GM20431 (cell line): ENCODE results near the gene DRICH1.
"Not testable (repeated sequence)": the region's sequence is repeated elsewhere in the genome, so short reads cannot be mapped to it uniquely, and the experiment has no call there.

Source experiments
- in situ Hi-C: fragments of 300-500 bp; cut with MseI, MboI; formaldehyde crosslinking; loops from one replicate; pipeline ENCODE4 v1.15.0; 2020; ENCODE audit warnings: low sequenced_read_pairs; ENCODE audit not compliant: unreplicated experiment

The DRICH1 gene

DNA sequence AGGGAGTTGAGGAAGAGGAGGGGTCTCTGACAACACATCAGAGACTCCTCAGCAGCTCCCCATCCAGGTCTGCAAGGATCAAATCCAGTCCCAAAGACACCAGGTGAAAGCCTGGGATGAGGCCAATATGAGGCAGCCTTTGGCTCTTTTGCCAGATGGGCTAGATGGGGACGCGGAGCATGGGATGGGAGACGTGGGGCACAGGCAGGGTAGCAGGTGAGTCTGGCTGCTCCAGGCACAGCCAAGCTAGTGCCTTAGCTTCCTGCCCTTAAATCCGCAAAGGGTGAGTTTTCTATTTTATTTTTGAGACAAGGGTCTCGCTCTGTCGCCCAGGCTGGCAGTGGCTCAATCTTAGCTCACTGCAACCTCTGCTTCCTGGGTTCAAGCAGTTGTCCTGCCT, 19.6 kb upstream of the DRICH1 start:
- in situ Hi-C loops, result no loop called here

DNA sequence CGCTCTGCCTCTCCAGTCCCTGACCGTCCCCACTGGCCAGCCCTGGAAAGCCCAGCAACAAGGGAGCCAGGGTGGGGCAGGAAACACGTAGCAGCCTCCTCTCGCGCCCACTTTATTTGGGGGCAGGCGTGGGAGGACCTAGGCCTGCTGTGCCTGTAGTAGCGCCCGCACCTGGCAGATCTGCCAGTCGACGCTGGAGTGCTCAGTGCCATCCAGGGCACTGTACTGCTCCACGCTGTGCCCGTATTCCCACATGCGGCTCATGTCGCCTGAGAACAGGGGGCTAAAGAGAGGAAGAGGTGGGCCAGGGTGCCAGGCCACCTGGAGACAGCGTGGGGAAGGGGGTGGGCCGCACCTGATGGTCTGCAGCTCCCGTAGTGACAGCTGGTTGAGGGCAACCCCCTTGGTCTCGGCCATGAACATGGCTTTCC, 17.0 kb upstream of the DRICH1 start:
- in situ Hi-C loops, result no loop called here

DNA sequence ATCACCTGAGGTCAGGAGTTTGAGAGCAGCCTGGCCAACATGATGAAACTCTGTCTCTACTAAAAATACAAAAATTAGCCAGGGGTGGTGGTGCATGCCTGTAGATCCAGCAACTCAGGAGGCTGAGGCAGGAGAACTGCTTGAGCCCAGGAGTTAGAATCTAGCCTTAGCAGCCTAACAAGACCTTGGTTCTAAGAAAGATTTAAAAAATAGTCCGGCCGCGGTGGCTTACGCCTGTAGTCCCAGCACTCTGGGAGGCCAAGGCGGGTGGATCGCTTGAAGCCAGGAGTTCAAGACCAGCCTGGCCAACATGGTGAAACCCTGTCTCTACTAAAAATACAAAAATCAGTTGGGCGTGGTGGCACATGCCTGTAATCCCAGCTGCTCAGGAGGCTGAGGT, 14.4 kb upstream of the DRICH1 start:
- in situ Hi-C loops, result not testable (repeated sequence)

DNA sequence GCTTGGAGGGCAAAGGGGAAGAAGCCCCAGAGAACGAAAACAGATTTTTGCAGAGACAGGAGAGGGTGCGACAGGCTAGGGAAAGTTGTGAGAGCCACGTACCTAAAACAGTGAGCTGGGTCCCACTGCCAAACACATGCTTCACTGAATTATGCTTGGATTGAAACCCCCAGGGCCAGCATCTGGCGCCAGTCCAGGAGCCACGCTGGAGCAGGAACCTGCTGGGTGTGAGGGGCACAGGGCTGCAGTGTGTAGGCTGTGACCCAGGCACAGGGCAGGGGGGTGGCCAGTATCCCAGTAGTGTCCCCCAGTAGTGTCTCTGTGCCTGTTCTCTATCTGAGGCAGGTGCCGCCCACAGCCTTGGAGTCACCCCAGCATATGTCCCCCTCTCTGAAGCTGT, 8.1 kb upstream of the DRICH1 start:
- in situ Hi-C loops, result not testable (repeated sequence)

DNA sequence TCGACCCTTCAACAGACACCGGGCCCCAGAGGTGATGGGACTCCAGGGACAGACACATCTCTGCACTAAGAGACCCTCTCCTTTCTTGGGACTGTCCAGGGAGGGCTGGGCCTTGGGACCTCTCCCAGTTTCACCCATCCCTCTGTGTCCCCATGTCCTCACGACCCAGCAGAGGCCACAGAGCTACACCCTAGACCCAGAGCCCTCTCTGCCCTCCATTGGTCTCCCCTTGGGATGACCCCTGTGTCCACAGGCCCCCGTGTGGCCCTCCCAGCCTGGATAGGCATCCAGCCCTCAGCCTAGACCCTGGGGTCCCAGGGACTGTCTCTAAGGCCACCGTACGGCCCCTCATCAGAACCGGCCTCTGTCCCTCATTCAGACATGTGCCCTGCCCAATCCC, 7.5 kb upstream of the DRICH1 start:
- in situ Hi-C loops, result no loop called here

DNA sequence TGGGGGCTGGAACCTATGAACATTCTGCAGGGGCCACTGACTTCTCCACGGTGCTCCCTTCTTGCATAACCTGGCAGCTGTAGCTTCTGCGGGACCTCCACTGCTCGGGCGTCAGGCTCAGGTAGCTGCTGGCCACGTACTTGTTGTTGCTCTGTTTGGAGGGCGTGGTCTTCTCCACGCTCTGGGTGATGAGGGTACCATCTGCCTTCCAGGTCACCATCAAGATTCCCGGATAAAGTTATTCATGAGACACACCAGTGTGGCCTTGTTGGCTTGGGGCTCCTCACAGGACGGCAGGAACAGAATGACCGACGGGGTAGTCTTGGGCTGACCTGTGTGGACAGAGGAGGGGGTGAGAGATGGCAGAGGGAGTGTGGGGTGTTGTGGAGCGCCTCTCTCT, 6.5 kb upstream of the DRICH1 start:
- in situ Hi-C loops, result no loop called here

DNA sequence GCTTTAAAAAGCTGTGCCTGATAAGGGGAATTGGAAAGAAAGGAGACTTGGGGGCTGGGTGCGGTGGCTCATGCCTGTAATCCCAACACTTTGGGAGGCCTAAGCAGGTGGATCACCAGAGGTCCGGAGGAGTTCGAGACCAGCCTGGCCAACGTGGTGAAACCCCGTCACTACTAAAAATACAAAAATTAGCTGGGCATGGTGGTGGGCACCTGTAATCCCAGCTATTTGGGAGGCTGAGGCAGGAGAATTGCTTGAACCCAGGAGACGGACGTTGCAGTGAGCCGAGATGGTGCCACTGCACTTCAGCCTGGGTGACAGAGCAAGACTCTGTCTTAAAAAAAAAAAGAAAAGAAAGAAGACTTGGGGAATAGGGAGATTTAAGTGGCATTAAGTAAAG, 3.2 kb upstream of the DRICH1 start:
- in situ Hi-C loops, result not testable (repeated sequence)

DNA sequence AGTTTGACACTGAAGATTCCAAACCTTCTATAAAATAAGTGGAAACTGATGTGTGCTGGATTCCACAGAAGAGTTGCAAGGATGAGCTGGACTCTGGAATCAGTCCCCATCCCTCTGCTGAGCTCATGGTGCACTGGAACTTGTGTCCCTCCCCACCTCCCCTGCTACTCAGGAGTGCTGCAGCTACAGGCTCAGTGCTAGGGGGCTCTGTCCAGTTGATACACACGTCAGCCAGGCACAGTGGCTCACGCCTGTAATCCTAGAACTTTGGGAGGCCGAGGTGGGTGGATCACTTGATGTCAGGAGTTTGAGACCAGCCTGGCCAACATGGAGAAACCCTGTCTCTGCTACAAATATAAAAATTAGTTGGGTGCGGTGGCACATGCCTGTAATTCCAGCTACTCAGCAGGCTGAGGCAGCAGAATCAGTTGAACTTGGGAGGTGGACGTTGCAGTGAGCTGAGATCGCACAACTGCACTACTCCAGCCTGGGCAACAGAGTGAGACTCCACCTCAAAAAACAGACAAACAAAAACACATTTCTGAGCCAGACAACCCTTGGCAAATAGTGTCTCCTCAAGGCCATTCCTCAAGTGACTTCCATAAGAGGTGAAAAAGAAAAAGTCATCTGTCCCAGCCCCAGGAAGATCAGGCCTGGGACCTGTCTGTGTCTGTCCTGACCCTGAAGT, 3.9 kb downstream of the DRICH1 start:
- in situ Hi-C loops, result not testable (repeated sequence)

DNA sequence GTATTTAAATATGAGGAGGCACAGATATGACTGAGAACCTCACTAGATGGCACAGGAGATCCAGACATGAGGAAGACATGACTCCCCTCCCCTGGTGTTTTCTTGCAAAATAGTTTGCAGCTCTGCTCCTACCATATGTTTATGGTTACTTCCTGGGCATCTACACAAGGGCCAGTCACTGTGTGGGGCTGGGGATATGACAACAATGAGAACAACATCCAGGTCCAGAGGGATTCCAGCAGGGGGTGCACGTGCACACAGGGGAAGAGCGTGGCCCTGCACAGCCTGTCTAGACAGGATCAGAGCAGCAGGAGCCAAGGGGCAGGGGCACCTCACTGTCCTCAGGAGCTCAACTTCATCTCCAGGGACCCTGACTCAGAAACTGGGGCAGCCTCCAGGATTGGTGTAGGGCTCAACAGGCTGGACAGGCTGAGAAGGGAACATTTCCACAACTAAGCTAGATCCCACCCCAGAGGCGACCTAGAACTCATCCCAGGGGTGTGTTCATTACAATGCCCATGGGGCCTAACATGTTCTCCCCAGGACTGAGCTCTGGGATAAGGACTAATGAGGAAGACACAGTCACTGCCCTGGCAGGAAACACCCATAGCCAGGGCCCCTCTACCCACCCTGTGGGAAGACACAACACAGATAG, 4.6 kb downstream of the DRICH1 start:
- in situ Hi-C loops, result not testable (repeated sequence)

DNA sequence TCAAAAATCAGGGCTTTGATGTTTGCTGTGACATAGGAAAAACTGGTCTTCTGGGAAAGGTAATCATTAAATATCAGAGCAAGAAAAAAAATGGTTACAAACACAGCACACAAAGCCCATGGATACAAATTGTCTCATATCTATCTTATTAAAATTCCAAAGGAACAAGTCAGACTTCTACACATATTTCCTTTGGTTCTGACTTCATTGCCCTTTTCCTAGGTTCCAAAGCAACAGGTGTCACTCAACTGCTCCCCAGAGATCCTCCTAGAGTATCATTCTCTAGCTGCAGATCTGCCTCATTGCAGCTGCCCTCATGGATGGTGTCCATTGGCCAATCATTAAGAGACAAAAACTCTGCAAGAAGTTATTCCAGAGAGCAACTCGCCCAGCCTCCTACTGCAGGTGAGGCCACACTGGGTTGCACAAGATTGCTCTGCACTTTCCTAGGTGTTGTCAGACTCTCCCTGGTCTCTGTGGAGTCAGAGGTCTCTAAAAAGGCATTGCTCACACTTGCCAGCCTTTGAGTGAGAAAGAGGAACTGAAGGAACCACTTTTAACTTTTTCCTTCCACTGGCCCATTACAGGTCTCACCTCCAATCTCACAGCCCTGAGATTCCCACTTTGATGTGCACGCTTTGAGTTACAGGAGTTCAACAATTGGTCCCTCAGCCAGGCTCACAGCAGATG, 5.7 kb downstream of the DRICH1 start:
- in situ Hi-C loops, result no loop called here

DNA sequence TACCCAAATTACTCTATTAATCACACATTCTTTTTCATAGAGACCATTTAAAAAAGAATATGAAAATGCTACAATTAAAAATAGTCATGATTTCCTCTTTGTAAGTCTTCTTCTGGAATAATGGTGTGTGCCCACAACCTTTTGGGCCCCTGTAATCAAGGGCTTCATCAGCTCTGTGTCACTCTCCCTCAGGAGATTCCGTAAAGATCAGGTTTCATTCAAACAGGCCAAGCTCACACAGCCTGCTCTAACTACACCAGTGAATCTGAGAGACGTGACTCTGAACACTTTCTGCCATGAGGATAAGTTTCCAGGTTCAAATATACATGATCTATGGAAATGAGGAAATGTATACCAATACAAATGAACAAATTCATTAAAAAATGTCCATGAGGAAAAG, 9.5 kb downstream of the DRICH1 start:
- in situ Hi-C loops, result no loop called here

DNA sequence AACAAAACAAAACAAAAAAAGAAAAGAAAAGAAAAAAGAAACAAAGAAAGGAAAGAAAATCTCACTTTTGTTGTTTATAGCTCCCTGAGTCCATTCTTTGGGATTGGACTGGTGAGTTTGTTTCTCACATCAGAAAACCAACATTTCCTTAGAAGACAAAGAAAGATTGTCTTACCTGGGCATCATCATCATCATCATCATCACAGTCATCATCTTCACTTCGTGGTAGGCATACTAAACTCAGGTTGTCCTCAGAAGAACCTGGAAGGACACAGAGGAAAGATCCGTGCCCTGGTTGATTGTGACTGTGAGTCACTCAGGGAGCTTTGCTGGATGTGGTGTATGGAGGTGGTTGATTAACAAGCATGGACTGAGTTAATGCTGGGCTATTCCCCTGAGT, 10.2 kb downstream of the DRICH1 start:
- in situ Hi-C loops, result not testable (repeated sequence)

DNA sequence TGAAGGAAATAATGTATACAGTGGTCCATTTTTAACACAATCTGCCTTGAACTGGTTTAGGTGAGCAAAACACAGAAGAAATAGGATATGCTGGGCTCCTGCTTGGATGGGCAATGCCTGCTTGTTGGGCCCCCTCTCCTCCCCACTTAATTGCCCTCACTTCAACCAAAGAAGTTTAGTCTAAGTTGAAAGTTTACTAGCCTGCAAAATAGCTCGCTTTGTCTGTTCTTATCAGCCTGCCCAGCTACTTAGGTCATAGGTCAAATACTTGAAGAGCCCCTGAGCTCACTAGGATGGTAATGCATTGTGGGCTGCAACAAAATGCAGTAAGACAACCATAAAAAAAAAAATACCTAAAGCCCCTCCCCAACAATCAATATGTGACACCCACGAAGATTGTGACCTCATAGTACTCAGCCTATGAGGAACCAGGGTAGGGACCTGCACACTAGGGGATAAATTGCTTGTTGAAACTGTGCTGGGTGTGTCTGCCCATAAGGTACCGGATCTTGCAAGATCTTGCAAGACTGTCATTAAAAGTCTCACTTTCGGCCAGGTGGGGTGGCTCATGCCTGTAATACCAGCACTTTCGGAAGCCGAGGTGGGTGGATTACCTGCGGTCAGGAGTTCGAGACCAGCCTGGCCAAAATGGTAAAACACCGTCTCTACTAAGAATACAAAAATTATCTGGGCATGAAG, 10.9 kb downstream of the DRICH1 start:
- in situ Hi-C loops, result no loop called here

DNA sequence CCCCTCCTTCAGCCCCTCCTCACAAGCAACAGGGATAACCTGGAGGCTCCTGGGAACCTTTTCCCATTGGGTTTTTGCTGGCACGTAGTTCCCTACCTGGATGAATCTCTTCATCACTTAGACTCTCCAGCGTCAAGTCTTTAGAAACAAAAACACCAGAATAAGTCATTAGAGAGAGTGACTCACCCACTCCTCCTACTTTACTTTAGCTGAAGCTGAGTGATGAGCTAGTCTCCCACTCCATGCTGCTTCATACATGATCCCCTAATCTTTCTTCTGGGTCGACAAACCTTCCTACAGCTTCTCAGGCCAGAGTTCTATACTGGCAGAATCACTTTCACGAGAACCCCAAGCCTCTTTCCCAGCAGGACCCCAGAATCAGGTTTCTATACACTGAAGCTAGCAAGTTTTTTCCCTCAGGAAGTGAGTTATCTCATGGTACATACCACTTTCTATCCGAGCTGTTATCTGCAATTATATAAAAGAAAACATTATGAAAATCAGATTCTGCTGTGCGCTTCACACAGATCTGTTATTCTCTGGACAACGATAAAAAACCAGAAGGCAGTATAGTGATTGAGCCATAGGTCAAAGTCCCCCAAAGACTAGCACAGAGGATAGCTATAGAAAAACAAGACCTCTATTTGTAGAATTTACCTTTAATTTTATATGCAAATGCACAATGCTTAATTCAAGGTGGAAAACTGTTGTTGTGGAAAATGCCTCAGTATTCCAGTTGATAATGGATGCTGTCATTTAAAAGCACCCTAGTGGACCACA, 18.7 kb downstream of the DRICH1 start:
- in situ Hi-C loops, result no loop called here

DNA sequence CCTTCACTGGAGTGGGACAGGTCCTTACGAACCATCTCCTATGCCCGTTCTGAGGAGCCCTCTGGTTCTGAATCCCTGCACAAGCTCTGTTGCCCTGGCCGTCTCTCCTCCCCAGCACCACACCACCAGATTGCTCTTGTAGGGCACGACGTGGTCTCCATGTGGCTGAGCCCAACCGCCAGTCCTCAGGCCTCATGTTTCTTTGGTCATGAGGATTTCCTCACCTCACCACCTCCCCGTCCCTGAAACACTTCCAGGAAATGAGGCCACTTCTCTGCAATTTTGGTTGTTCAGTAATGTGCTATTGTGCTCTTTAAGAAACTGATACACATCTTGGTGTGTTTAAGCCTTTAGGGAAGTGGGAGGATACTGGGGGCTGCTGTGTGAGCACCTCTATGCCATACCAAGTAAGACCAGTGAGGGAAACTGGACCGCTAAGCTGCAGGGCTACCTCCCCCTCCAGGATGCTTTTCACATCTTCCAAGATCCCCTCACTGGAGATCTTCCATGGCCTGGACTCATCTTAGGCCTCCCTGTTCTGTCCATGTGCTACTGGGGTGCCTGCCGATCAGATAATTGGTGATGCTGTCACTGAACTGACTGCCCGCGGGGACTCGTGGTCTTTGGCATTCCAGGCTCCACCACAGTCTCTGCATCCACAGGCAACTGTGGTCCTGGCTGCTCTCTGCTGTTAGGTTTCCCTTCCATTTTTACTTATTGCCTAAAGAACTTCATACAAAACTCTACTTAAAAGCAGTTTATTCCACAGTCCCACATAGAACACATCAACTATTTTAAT, 21.9 kb downstream of the DRICH1 start:
- in situ Hi-C loops, result no loop called here

DNA sequence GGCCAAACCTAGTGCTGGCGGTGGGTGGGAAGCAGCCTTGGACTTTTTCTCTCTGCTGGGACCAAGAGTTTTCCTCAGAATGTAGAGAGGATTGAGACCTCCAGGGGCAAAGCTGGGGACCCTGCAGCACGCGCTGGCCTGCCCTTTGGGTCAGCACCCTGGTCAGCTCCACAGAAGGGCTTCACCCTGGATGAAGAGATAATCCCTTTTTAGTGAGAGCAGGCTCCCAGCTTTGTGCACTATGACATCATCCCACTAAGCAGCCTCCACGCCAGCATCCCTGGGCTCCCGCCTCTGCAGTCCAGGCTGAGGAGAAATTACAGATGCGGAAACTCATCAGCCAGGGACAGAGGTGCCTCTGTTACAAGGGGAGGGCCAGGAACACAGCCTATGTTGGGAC, 23.5 kb downstream of the DRICH1 start:
- in situ Hi-C loops, result no loop called here

DNA sequence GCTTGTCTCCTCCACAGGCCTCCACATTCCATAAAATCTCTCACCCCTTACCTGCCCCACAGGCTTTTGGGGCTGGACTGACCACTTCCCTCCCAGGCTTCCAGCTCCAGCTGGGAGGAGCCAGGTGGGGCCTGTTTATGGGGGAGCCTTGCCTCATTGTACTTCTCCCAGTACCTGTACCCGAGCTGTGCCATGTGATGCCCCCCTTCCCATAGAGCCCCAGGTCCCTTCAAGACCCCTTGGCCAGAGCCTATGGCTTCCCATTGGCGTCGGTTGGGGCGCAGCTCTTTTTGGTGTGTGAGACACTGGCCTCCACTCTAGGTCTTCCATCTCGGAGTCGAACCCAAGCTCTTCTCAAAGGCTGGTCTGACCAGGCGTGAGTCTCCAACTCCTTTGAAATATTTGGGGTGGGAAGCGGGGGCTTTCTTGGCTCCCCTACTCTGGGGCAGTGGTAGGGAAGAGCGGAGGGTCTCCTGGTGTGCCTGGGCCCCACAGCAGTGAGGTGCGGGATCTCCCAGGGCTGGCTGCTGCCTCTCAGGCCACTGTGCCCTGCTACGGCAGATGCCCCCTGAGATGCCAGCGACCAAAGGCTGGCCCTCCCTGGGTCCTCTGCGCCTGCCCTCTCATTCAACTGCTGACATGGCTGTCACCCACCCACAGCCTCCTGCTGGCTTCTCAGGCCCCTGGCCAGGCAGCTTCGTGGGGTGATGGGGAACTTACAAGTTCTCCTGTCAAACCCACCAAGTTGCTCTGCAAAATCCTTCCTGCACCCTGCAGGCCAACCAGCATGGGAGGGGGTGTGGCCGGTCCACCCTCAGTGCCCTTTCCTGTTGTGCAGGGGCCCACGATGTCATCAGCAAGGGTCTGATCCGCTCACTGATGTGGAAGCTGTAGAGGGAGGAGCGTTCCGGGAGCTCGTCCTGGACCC, 25.7 kb downstream of the DRICH1 start:
- in situ Hi-C loops, result no loop called here
